ENCODE results near the gene FNTB.
"Not testable (repeated sequence)": the region's sequence is repeated elsewhere in the genome, so short reads cannot be mapped to it uniquely, and the experiment has no call there.

The FNTB gene

GRCh38 chr14:65084554-65085505 is 98.1 kb downstream of the FNTB start:
- no peak for DNase-seq (ENCODE audit: low read depth, low spot score)

GRCh38 chr14:65086686-65087085 is 100.0 kb downstream of the FNTB start:
- DNase-seq (ENCODE audit: low read depth, low spot score), result not testable (repeated sequence)

- DNase-seq (ENCODE audit: low read depth, low spot score), result not testable (repeated sequence)
Measured at GRCh38 chr14:65087835-65088234, 101.1 kb downstream of the FNTB start.

- DNase-seq (ENCODE audit: low read depth, low spot score), result no peak
Measured at GRCh38 chr14:65092349-65092748, 105.7 kb downstream of the FNTB start.

- peak; percentile 93 for DNase-seq (ENCODE audit: low read depth, low spot score)
Measured at GRCh38 chr14:65095633-65096205, 109.0 kb downstream of the FNTB start.

- peak; percentile 54 for DNase-seq (ENCODE audit: low read depth, low spot score)
Measured at GRCh38 chr14:65096323-65097089, 109.8 kb downstream of the FNTB start.

- no peak for DNase-seq (ENCODE audit: low read depth, low spot score)
Measured at GRCh38 chr14:65098586-65098985, 111.9 kb downstream of the FNTB start.

GRCh38 chr14:65100922-65101541 is 114.3 kb downstream of the FNTB start:
- DNase-seq (ENCODE audit: low read depth, low spot score), result peak; percentile 14

- no peak for DNase-seq (ENCODE audit: low read depth, low spot score)
Measured at GRCh38 chr14:65101631-65102440, 115.1 kb downstream of the FNTB start.

- peak; percentile 99 for DNase-seq (ENCODE audit: low read depth, low spot score)
Measured at GRCh38 chr14:65102441-65103149, 115.9 kb downstream of the FNTB start, which contains the start of gene MAX. TSS of gene MAX (minus strand) at chr14:65102517. CDS start at chr14:65102339, 178 bp downstream.

GRCh38 chr14:65103150-65103760 is 116.6 kb downstream of the FNTB start:
- no peak for DNase-seq (ENCODE audit: low read depth, low spot score)

GRCh38 chr14:65104791-65105190 is 118.1 kb downstream of the FNTB start:
- DNase-seq (ENCODE audit: low read depth, low spot score), result no peak

GRCh38 chr14:65106316-65106715 is 119.6 kb downstream of the FNTB start:
- no peak for DNase-seq (ENCODE audit: low read depth, low spot score)

GRCh38 chr14:65106736-65107135 is 120.0 kb downstream of the FNTB start:
- DNase-seq (ENCODE audit: low read depth, low spot score), result no peak

- no peak for DNase-seq (ENCODE audit: low read depth, low spot score)
Measured at GRCh38 chr14:65107200-65107599, 120.5 kb downstream of the FNTB start.

- no peak for DNase-seq (ENCODE audit: low read depth, low spot score)
Measured at GRCh38 chr14:65109357-65109756, 122.7 kb downstream of the FNTB start.

GRCh38 chr14:65110525-65110924 is 123.8 kb downstream of the FNTB start:
- DNase-seq (ENCODE audit: low read depth, low spot score), result no peak

Measured in astrocyte of the hippocampus (primary cell).